Right ventricle myocardium inferior (tissue), 1 donor: ENCODE data around the gene CDX4. TPM values are rescaled to one million over a fixed set of nuclear protein-coding genes. Genes with fewer than 3 reads are reported as not detected.
"Not testable (repeated sequence)": the region's sequence is repeated elsewhere in the genome, so short reads cannot be mapped to it uniquely, and the experiment has no call there.

Source experiments
- ATAC-seq: fragments of 200-7000 bp; cut with Tn5 transposase; one replicate; pipeline ENCODE4 v1.9.1; 2020; ENCODE audit warnings: mild to moderate bottlenecking, moderate library complexity
- DNase-seq: peaks from one replicate; pipeline ENCODE4 v3.0.0; 2021; ENCODE audit errors: missing footprints
- intact Hi-C: fragments of 100-400 bp; cut with DNase I; formaldehyde crosslinking; loops from one replicate; pipeline ENCODE4 v1.11.0; 2022
- long read RNA-seq: library from polyadenylated mRNA; unstranded; transcript quantifications from one replicate; pipeline ENCODE4 v2.0.0, GENCODE V29; 2021
- total RNA-seq: library from RNA; stranded (reverse); fragmentation: NEBNext Ultra II Directional; extraction: Animal tissue kit (Norgen Biotek cat#: 25700); gene quantifications from one replicate; pipeline ENCODE4 v1.2.1, GENCODE V29; 2021
- donor health status: DM: no; HTN: yes; CAD: no; lungs with severe emphysema.

The CDX4 gene, protein sequence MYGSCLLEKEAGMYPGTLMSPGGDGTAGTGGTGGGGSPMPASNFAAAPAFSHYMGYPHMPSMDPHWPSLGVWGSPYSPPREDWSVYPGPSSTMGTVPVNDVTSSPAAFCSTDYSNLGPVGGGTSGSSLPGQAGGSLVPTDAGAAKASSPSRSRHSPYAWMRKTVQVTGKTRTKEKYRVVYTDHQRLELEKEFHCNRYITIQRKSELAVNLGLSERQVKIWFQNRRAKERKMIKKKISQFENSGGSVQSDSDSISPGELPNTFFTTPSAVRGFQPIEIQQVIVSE
- not detected for total RNA-seq
- long read RNA-seq: 0 reads

DNA sequence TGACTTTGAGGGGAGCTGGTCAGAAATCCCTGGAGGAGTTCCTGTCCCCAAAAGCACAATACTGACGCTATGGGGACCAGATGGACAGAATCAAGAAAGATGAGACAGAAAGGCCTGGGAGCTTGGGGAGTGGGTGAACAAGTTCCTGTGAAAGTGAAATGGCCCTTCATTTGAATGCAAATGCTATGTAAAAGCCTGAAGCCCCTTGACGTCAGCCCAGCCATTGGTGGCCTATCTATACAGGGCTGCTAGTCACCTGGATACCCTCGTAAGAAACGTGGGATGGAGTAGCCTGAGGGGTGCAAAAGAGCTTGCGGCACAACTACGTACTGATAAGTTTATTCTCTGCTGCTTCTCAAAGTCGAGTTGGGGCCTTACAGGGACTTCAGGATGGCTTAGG, at the start of gene CDX4:
Gene CDX4 (plus strand): TSS at position 223 of the 400 bp plus-strand sequence. CDS start 201 bp downstream, outside the sequence.
- peak; percentile 16 for DNase-seq
- intact Hi-C loops: no loop called here
- ATAC-seq: no peak

DNA sequence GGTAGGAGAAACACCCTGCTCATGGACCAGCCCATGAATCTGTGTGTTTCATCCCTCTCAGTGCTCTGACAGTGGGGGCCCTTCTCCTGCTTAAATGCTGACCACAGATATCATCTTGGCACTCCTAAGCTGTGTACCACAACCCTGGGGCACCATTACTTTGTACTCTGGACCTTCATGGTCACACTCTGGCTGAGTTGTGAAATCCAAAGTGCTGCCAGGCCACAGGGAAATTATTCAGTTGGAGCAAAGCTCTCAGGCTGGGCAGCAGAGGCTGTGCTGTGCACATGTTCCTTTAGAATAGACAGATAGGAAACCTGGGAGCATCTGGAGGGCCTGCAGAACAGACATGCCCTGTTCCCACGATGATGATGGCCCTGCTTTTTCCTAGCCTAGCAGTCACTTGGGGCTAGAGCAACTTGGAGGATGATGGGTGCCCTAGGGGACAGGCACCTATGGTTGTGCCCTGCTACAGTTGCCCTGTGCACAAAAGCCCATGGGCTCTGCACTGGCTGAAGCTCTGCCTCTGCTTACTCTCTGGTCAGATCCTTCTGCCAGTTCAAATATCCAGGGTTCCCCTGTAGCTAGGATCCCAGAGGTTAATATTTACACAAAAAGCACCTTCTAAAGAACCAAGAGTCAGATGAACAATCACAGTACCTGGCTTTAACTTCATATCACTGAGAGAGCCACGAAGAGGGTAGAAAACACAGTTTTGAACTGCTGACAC, 48.5 kb upstream of the CDX4 start:
- intact Hi-C loops: no loop called here
- ATAC-seq (no peak), DNase-seq (no peak)

DNA sequence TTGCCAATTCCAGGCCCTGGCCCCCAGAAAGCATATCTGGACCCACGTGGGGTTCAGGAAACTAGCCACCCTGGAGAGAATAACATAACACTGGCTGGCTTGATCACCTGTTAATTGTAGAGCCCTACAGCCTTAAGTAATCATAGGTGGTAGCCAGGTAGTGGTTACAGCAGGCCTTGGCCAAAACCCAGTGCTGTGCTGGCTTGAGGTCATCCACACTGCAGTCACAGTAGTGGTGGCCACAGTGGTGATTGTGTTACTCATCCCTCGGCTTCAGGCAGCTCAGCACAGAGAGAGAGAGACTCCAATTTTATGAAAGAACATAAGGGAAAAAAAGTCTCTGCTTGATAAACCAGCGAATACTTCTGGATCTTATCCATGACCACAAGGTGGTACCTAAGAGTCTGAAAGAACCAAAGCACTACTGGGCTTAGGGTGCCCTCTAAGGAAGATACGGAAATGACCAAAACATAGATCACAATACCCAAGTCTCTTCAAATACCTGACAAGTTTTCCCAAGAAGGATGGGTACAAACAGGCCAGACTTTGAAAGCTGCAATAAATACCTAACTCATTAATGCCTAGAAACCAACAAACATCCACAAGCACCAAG, 46.6 kb upstream of the CDX4 start:
- no peak for DNase-seq
- ATAC-seq: no peak
- intact Hi-C loops: no loop called here

DNA sequence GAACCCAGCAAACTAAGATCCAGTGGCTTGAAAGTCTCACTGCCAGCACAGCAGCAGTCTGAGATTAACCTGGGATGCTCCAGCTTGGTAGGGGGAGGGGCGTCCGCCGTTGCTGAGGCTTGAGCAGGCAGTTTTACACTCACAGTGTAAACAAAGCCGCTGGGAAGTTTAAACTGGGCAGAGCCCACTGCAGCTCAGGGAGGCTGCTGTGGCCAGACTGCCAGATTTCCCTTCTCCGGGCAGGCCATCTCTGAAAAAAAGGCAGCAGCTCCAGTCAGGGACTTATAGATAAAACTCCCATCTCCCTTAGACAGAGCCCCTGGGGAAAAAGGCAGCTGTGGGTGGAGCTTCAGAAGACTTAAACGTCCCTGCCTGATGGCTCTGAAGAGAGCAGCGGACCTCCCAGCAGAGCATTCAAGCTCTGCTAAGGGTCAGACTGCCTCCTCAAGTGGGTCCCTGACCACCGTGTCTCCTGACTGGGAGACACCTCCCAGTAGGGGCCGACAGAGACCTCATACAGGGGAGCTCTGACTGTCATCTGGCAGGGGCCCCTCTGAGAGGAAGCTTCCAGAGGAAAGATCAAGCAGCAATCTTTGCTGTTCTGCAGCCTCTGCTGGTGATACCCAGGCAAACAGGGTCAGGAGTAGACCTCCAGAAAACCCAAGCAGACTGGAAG, 45.1 kb upstream of the CDX4 start:
- intact Hi-C loops: no loop called here
- ATAC-seq (no peak), DNase-seq (no peak)

DNA sequence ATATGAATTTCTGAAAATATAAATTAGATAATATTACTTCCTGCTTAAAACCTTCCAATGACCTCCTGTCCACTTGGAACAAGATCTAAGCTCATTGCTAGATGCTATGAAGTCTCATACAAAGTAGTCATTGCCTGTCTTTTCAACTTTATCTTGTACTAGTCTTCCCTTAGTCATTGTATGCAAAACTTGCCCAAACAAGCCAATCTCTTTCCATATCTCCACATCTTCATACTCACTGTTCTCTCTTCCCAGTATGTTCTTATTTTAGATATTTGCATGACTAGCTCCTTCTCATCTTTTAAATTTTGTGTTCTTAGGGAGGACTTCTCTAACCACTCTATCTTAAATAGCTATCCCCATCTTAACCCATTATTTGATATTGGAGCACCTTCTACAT, 33.9 kb upstream of the CDX4 start:
- intact Hi-C loops: no loop called here
- ATAC-seq (no peak), DNase-seq (no peak)

DNA sequence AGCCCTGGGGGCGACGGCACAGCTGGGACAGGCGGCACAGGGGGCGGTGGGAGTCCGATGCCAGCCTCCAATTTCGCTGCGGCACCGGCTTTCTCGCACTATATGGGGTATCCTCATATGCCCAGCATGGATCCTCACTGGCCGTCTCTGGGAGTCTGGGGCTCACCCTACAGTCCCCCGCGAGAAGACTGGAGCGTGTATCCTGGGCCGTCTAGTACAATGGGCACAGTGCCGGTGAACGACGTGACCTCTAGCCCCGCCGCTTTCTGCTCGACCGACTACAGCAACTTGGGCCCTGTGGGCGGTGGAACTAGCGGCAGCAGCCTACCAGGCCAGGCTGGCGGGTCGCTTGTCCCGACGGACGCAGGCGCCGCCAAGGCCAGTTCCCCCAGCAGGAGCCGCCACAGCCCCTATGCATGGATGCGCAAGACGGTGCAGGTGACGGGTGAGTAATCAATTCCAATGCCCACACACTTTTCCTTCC, 500 bp downstream of the CDX4 start:
- peak; percentile 26 for DNase-seq
- no peak for ATAC-seq
- intact Hi-C loops: no loop called here

DNA sequence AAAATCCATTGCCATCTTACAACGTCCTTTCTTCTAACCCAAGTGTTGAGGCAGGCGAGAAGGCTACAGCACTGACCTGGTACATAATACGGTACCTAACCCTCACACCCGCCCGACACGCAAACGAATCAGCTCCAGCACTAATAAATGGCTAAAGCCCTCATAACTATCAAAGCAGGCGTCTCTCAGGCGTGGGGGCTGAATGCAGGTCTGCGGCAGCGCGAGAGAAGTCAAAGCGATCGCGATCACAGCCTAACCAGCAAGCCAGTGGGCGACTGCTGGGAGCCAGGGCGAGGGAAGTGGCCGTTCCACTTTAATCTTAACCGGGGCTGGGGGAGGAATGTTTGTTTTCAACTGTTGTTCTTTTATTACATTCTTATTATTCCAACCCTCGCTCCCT, 1.5 kb downstream of the CDX4 start:
- DNase-seq (peak; percentile 20), ATAC-seq (no peak)
- intact Hi-C loops: no loop called here

DNA sequence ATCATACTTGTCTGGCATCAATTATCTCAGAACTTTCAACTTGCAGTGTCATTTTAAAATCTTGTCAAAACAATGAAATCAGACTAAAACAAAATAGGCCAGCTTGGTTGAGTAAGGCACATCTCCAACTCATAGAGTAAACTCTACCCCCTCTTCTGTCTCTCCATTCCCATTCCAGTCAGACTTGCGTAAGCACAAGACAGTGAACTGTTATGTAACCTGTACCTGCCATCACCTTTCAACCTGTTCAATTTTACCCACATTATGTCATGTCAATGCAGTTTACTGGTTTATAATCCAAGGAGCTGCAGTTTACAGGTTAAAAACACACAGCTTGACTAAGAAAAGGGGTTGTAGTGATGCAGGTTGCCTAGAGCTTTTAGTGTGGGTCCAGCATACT, 8.3 kb downstream of the CDX4 start:
- DNase-seq: no peak
- intact Hi-C loops: no loop called here

DNA sequence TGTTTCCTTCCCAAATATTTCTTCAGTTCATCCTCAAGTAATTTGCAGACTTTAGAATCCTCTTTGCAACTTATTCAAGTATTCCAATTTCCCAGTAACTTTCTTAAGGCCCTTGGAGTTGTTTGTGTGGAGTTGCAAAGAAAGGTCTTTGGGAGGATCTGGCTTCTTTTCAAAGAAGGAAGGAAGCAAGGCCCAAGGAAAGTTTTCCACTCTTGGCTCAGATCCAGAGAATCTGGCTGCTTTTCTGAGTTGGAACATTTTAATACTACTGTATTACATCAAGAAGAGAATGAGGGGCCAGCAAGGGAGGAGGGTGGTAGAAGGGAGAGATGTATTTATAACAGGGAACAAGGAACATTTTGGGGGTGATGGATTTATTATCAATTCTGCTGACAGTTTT, 10.5 kb downstream of the CDX4 start:
- DNase-seq: no peak
- intact Hi-C loops: no loop called here

More for the DNA sequence above, 8.3 kb downstream of the CDX4 start:
- ATAC-seq: no peak

DNA sequence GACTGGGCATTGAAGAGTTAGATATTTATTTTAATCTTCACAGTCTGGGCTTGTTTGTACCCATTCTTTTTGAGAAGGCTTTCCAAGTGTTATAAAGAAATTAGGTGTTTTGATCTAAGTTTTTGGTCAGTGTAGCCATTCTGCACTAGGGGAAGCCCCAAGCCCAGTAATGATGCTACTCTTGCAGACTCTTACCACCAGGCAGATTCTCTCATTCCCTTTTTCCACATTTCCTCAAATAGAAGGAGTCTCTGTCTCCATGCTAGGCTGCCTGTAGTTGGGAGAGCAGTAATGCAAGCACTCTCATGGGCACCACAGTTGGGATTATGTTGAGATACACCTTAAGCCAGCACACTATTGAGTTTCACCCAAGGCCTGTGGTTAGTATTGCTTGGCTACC, 21.5 kb downstream of the CDX4 start:
- no peak for DNase-seq
- ATAC-seq: no peak
- intact Hi-C loops: no loop called here

More for the DNA sequence above, 10.5 kb downstream of the CDX4 start:
- ATAC-seq: no peak

DNA sequence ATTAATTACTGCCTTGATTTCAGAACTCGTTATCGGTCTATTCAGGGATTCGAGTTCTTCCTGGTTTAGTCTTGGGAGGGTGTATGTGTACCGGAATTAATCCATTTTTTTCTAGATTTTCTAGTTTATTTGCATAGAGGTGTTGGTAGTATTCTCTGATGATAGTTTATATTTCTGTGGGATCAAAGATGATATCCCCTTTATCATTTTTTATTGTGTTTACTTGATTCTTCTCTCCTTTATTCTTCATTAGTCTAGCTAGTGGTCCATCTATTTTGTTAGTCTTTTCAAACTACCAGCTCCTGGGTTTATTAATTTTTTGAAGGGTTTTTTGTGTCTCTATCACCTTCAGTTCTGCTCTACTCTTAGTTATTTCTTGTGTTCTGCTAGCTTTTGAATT, 32.1 kb downstream of the CDX4 start:
- ATAC-seq (no peak), DNase-seq (no peak)
- intact Hi-C loops: no loop called here

DNA sequence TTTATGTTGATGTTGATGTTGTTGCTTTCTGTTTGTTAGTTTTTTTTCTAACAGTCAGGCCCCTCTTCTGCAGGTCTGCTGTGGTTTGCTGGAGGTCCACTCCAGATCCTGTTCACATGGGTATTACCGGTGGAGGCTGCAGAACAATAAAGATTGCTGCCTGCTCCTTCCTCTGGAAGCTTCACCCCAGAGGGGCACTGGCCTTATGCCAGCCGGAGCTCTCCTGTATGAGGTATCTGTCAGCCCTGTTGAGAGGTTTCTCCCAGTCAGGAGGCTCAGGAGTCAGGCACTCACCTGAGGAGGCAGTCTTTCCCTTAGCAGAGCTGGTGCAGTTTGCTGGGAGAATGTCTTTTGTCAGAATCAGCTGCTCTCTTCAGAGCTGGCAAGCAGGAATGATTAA, 34.7 kb downstream of the CDX4 start:
- intact Hi-C loops: no loop called here
- DNase-seq (no peak), ATAC-seq (no peak)

DNA sequence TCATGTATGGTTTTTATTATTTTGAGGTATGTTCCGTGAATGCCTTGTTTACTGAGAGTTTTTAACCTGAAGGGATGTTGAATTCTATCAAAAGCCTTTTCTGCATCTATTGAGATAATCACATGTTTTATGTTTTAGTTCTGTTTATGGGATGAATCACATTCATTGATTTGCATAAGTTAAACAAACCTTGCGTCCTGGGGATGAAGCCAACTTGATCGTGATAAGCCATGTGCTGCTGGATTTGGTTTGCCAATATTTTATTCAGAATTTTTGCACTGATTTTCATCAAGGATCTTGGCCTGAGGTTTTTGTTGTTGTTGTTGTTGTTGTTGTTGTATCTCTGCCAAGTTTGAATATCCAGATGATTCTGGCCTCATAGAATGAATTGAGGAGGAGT, 43.8 kb downstream of the CDX4 start:
- ATAC-seq (no peak), DNase-seq (no peak)
- intact Hi-C loops: no loop called here

DNA sequence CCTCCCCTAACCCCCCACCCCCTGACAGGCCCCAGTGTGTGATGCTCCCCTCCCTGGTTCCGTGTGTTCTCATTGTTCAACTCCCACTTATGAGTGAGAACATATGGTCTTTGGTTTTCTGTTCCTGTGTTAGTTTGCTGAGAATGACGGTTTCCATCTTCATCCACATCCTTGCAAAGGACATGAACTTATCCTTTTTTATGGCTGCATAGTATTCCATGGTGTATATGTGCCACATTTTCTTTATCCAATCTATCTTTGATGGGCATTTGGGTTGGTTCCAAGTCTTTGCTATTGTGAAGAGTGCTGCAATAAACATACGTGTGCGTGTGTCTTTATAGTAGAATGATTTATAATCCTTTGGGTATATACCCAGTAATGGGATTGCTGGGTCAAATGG, 45.3 kb downstream of the CDX4 start:
- intact Hi-C loops, DNase-seq, ATAC-seq: not testable (repeated sequence)

Other genes with a start within 250 kb of the CDX4 start
- 5.8 TPM for gene NAP1L2, start 232.2 kb upstream of the CDX4 start, total RNA-seq
- 10.4 TPM for gene CHIC1, start 116.1 kb downstream of the CDX4 start, total RNA-seq